Peyer's patch (tissue), 4 donors: ENCODE data around the gene SNX18. TPM values are rescaled to one million over a fixed set of nuclear protein-coding genes. Genes with fewer than 3 reads are reported as not detected.

Experiments
- total RNA-seq, 4 donors: library from RNA; depleted of rRNA; stranded (reverse); fragments of >200 nt; gene quantifications; one replicate each; pipeline ENCODE4 v1.1.0, GENCODE V29; 2016

The SNX18 gene
- total RNA-seq, 4 donors from 2014 or later = 18.2 to 28.0 (median 22.5) TPM

Other genes starting within 250 kb of the SNX18 start
- gene ARL15, start 207.2 kb upstream of the SNX18 start, total RNA-seq = 10 to 100 TPM; 18.0 to 44.5 (median 38.7) TPM
- not detected for gene HSPB3, start 62.1 kb upstream of the SNX18 start, total RNA-seq